ENCODE data around the gene SAMD4A.

The SAMD4A gene

GRCh38 chr14:54718046-54718445, 151.1 kb downstream of the SAMD4A start:
- Histone ChIP-seq H3K9me3 (ENCODE audit: severe bottlenecking) (no peaks in the 10 kb centered on the region), H3K4me3 (ENCODE audit: severe bottlenecking) (no peak overlapping the region), H3K36me3 (ENCODE audit: low read depth) (peaks cover 4% of the 10 kb centered on the region; the same call in 1 of the 2 replicates), H3K27ac (ENCODE audit: poor library complexity, severe bottlenecking) (no peak overlapping the region), H3K27me3 (ENCODE audit: insufficient read depth, poor library complexity, severe bottlenecking) (no peaks in the 10 kb centered on the region), H3K4me1 (ENCODE audit: insufficient read depth, poor library complexity, severe bottlenecking) (peaks cover 4% of the 10 kb centered on the region)
- no peak for DNase-seq (ENCODE audit: low spot score)
- ATAC-seq (ENCODE audit: low read depth): no peak
- no peak for TF ChIP-seq CTCF (IDR thresholded peaks at IDR 0.05; ENCODE audit: poor library complexity, severe bottlenecking)

GRCh38 chr14:54719406-54719805, 152.5 kb downstream of the SAMD4A start:
- no peaks in the 10 kb centered on the region for H3K9me3 ChIP-seq (ENCODE audit: severe bottlenecking)
- ATAC-seq (ENCODE audit: low read depth) (no peak), DNase-seq (ENCODE audit: low spot score) (no peak)
- H3K27ac ChIP-seq (ENCODE audit: poor library complexity, severe bottlenecking): no peak overlapping the region
- no peaks in the 10 kb centered on the region for H3K27me3 ChIP-seq (ENCODE audit: insufficient read depth, poor library complexity, severe bottlenecking)
- peaks cover 4% of the 10 kb centered on the region for H3K4me1 ChIP-seq (ENCODE audit: insufficient read depth, poor library complexity, severe bottlenecking)
- no peaks in the 10 kb centered on the region; the same call in 1 of the 2 replicates for H3K36me3 ChIP-seq (ENCODE audit: low read depth)
- no peak for TF ChIP-seq CTCF (IDR thresholded peaks at IDR 0.05; ENCODE audit: poor library complexity, severe bottlenecking)
- no peak overlapping the region for H3K4me3 ChIP-seq (ENCODE audit: severe bottlenecking)

GRCh38 chr14:54722791-54723432, 156.0 kb downstream of the SAMD4A start:
- Histone ChIP-seq H3K9me3 (ENCODE audit: severe bottlenecking) (no peaks in the 10 kb centered on the region), H3K27ac (ENCODE audit: poor library complexity, severe bottlenecking) (no peak overlapping the region), H3K27me3 (ENCODE audit: insufficient read depth, poor library complexity, severe bottlenecking) (no peaks in the 10 kb centered on the region), H3K4me1 (ENCODE audit: insufficient read depth, poor library complexity, severe bottlenecking) (no peaks in the 10 kb centered on the region), H3K36me3 (ENCODE audit: low read depth) (no peaks in the 10 kb centered on the region), H3K4me3 (ENCODE audit: severe bottlenecking) (no peak overlapping the region)
- TF ChIP-seq CTCF (IDR thresholded peaks at IDR 0.05; ENCODE audit: poor library complexity, severe bottlenecking): peak; percentile 87
- DNase-seq (ENCODE audit: low spot score) (no peak), ATAC-seq (ENCODE audit: low read depth) (peak; percentile 83)

- no peak for DNase-seq (ENCODE audit: low spot score)
- H3K4me1 ChIP-seq (ENCODE audit: insufficient read depth, poor library complexity, severe bottlenecking): no peaks in the 10 kb centered on the region
- H3K36me3 ChIP-seq (ENCODE audit: low read depth): no peaks in the 10 kb centered on the region
- no peaks in the 10 kb centered on the region for H3K9me3 ChIP-seq (ENCODE audit: severe bottlenecking)
- no peak overlapping the region for H3K4me3 ChIP-seq (ENCODE audit: severe bottlenecking)
- H3K27ac ChIP-seq (ENCODE audit: poor library complexity, severe bottlenecking): no peak overlapping the region
- ATAC-seq (ENCODE audit: low read depth): no peak
- TF ChIP-seq CTCF (IDR thresholded peaks at IDR 0.05; ENCODE audit: poor library complexity, severe bottlenecking): no peak
- no peaks in the 10 kb centered on the region for H3K27me3 ChIP-seq (ENCODE audit: insufficient read depth, poor library complexity, severe bottlenecking)
These were observed 157.2 kb downstream of the SAMD4A start for GRCh38 chr14:54724123-54724522.

GRCh38 chr14:54724676-54725325, 157.9 kb downstream of the SAMD4A start:
- no peak for TF ChIP-seq CTCF (IDR thresholded peaks at IDR 0.05; ENCODE audit: poor library complexity, severe bottlenecking)
- H3K36me3 ChIP-seq (ENCODE audit: low read depth): no peaks in the 10 kb centered on the region
- H3K9me3 ChIP-seq (ENCODE audit: severe bottlenecking): no peaks in the 10 kb centered on the region
- H3K4me1 ChIP-seq (ENCODE audit: insufficient read depth, poor library complexity, severe bottlenecking): peaks cover 3% of the 10 kb centered on the region
- no peak overlapping the region for H3K4me3 ChIP-seq (ENCODE audit: severe bottlenecking)
- no peak for DNase-seq (ENCODE audit: low spot score)
- no peak for ATAC-seq (ENCODE audit: low read depth)
- no peaks in the 10 kb centered on the region for H3K27me3 ChIP-seq (ENCODE audit: insufficient read depth, poor library complexity, severe bottlenecking)
- H3K27ac ChIP-seq (ENCODE audit: poor library complexity, severe bottlenecking): no peak overlapping the region

All from RWPE2 (cell line).